ENCODE measurements around the gene TAF5L. TPM values are rescaled to one million over a fixed set of nuclear protein-coding genes. Genes with fewer than 3 reads are reported as not detected.

The TAF5L gene
- total and polyA plus RNA-seq, 10 of the 15 experiments (the other 5 are each of a cell fraction or from before 2014, with no cell fraction given) = 1.1 to 26.2 (median 19.1) TPM

DNA sequence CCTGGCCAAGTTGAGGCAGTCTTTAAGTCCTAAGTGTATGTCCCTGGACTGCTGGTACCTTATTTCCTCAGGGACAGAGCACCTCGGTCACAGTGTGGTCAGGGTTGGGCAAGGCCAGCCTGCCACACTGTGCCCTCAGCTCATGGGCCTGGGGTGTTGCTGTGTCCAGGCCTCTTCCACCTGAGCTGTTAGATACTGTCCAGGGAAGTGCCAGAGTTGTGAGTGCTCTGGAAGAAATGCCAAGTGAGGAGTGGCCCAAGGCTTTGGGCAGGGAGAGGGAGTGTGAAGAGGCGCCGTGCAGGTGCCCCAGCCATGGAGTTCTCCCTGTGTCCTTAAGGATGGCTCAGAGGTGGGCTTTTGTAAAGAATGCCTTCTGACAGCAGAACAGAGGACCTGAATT, 15.4 kb upstream of the TAF5L start:
- Histone ChIP-seq H2AFZ (ENCODE audit: control insufficient read depth, low read depth, low read length) (no peak overlapping the region), H3K36me3 (ENCODE audit: control insufficient read depth in 2 of 2, insufficient read depth in 2 of 2, low read length in 1 of 2) (peaks cover 23 to 37% of the 10 kb centered on the region in 2 experiments), H4K20me1 (ENCODE audit: control insufficient read depth, insufficient read depth) (no peaks in the 10 kb centered on the region; the same call in none of the 2 replicates), H3K4me1 (ENCODE audit: control insufficient read depth, insufficient read depth, low read length) (peaks cover 7% of the 10 kb centered on the region), H3K27ac (ENCODE audit: control insufficient read depth, insufficient read depth) (no peak overlapping the region), H3K79me2 (ENCODE audit: control insufficient read depth, insufficient read depth, low read length) (peaks cover 8% of the 10 kb centered on the region), H3K27me3 (replicated peaks in 1 of 2; ENCODE audit: control insufficient read depth in 2 of 2, insufficient read depth in 2 of 2, low read length in 1 of 2) (no peaks in the 10 kb centered on the region), H3K4me2 (ENCODE audit: control insufficient read depth, insufficient read depth) (no peak overlapping the region), H3K4me3 (no peak overlapping the region), H3K9ac (ENCODE audit: control insufficient read depth, insufficient read depth, low read length) (no peak overlapping the region), H3K9me3 (replicated peaks; ENCODE audit: control insufficient read depth, insufficient read depth, low read length) (no peaks in the 10 kb centered on the region)
- WGBS (ENCODE audit: insufficient coverage, insufficient replicate concordance, low lambda C conversion rate, missing lambda C conversion rate) = 96% methylated on average over 3 of the region's 3 CpGs
- ChIA-PET CTCF (no interaction called here), SMC1A (ENCODE audit: uncharacterized antibody, unreplicated experiment) (no interaction called here), POLR2A (interaction anchor here (0.6 kb wide), 1 partner anchor 116 kb away, joined by 3 read pairs; no protein-coding TSS in a partner anchor), RAD21 (ENCODE audit: unreplicated experiment) (no interaction called here)
- BruUV-seq (replicated peaks) = no TSS peak
- no peak for ATAC-seq
- TF ChIP-seq, protein P1, sequence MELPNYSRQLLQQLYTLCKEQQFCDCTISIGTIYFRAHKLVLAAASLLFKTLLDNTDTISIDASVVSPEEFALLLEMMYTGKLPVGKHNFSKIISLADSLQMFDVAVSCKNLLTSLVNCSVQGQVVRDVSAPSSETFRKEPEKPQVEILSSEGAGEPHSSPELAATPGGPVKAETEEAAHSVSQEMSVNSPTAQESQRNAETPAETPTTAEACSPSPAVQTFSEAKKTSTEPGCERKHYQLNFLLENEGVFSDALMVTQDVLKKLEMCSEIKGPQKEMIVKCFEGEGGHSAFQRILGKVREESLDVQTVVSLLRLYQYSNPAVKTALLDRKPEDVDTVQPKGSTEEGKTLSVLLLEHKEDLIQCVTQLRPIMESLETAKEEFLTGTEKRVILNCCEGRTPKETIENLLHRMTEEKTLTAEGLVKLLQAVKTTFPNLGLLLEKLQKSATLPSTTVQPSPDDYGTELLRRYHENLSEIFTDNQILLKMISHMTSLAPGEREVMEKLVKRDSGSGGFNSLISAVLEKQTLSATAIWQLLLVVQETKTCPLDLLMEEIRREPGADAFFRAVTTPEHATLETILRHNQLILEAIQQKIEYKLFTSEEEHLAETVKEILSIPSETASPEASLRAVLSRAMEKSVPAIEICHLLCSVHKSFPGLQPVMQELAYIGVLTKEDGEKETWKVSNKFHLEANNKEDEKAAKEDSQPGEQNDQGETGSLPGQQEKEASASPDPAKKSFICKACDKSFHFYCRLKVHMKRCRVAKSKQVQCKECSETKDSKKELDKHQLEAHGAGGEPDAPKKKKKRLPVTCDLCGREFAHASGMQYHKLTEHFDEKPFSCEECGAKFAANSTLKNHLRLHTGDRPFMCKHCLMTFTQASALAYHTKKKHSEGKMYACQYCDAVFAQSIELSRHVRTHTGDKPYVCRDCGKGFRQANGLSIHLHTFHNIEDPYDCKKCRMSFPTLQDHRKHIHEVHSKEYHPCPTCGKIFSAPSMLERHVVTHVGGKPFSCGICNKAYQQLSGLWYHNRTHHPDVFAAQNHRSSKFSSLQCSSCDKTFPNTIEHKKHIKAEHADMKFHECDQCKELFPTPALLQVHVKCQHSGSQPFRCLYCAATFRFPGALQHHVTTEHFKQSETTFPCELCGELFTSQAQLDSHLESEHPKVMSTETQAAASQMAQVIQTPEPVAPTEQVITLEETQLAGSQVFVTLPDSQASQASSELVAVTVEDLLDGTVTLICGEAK (IDR thresholded peaks at IDR 0.05; ENCODE audit: borderline replicate concordance) = no peak
- no peak for TF ChIP-seq ATF7 (IDR thresholded peaks at IDR 0.05; ENCODE audit: low read depth)
- TF ChIP-seq RBBP5 (conservative IDR thresholded peaks at IDR 0.05) = no peak
- no peak for TF ChIP-seq FOXK2 (IDR thresholded peaks at IDR 0.05)
- no peak for TF ChIP-seq SPI1 (IDR thresholded peaks at IDR 0.05; ENCODE audit: borderline replicate concordance, insufficient read depth, low read depth, low read length)
- no peak for TF ChIP-seq RB1 (IDR thresholded peaks at IDR 0.05; ENCODE audit: borderline replicate concordance)
- TF ChIP-seq RAD21 (IDR thresholded peaks at IDR 0.05; ENCODE audit: insufficient read depth, low read depth, low read length) = no peak
- TF ChIP-seq ZNF217 (IDR thresholded peaks at IDR 0.05) = no peak
- TF ChIP-seq CEBPB (IDR thresholded peaks at IDR 0.05; ENCODE audit: borderline replicate concordance in 1 of 2, low read depth in 2 of 2, low read length in 2 of 2) = no peak
- no peak for TF ChIP-seq POLR2AphosphoS5 (IDR thresholded peaks at IDR 0.05; ENCODE audit: low read length)
- TF ChIP-seq, protein P2, sequence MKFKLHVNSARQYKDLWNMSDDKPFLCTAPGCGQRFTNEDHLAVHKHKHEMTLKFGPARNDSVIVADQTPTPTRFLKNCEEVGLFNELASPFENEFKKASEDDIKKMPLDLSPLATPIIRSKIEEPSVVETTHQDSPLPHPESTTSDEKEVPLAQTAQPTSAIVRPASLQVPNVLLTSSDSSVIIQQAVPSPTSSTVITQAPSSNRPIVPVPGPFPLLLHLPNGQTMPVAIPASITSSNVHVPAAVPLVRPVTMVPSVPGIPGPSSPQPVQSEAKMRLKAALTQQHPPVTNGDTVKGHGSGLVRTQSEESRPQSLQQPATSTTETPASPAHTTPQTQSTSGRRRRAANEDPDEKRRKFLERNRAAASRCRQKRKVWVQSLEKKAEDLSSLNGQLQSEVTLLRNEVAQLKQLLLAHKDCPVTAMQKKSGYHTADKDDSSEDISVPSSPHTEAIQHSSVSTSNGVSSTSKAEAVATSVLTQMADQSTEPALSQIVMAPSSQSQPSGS (IDR thresholded peaks at IDR 0.05; ENCODE audit: low read length) = no peak
- no peak for TF ChIP-seq PAX5 (IDR thresholded peaks at IDR 0.05; ENCODE audit: borderline replicate concordance, low read depth, low read length)
- TF ChIP-seq, protein P3, sequence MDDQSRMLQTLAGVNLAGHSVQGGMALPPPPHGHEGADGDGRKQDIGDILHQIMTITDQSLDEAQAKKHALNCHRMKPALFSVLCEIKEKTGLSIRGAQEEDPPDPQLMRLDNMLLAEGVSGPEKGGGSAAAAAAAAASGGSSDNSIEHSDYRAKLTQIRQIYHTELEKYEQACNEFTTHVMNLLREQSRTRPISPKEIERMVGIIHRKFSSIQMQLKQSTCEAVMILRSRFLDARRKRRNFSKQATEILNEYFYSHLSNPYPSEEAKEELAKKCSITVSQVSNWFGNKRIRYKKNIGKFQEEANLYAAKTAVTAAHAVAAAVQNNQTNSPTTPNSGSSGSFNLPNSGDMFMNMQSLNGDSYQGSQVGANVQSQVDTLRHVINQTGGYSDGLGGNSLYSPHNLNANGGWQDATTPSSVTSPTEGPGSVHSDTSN (IDR thresholded peaks at IDR 0.05; ENCODE audit: insufficient replicate concordance, low read depth, low read length) = no peak
- TF ChIP-seq, protein P4, sequence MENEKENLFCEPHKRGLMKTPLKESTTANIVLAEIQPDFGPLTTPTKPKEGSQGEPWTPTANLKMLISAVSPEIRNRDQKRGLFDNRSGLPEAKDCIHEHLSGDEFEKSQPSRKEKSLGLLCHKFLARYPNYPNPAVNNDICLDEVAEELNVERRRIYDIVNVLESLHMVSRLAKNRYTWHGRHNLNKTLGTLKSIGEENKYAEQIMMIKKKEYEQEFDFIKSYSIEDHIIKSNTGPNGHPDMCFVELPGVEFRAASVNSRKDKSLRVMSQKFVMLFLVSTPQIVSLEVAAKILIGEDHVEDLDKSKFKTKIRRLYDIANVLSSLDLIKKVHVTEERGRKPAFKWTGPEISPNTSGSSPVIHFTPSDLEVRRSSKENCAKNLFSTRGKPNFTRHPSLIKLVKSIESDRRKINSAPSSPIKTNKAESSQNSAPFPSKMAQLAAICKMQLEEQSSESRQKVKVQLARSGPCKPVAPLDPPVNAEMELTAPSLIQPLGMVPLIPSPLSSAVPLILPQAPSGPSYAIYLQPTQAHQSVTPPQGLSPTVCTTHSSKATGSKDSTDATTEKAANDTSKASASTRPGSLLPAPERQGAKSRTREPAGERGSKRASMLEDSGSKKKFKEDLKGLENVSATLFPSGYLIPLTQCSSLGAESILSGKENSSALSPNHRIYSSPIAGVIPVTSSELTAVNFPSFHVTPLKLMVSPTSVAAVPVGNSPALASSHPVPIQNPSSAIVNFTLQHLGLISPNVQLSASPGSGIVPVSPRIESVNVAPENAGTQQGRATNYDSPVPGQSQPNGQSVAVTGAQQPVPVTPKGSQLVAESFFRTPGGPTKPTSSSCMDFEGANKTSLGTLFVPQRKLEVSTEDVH (IDR thresholded peaks at IDR 0.05; ENCODE audit: low read depth, partially characterized antibody) = no peak
- TF ChIP-seq MTA2 (IDR thresholded peaks at IDR 0.05; ENCODE audit: low read depth) = no peak
- no peak for TF ChIP-seq EED (IDR thresholded peaks at IDR 0.05; ENCODE audit: low read depth)
- FAIRE-seq = no peak
- intact Hi-C loops (cut with micrococcal nuclease; ENCODE audit: unreplicated experiment) (no loop called here), in situ Hi-C loops (cut with MboI) (no loop called here)
- no peak for DNase-seq (ENCODE audit: low read depth, low spot score)

Data from GM12878 (cell line).